MCF 10A (cell line): ENCODE data around the gene WDFY3. TPM values are rescaled to one million over a fixed set of nuclear protein-coding genes. Genes with fewer than 3 reads are reported as not detected.

ENCODE experiments used
- BruUV-seq: library from RNA; stranded (reverse); fragments of 400-500 nt; replicated peaks from 2 replicates; lab custom pipeline; 2021; lab: Mats Ljungman, UMichigan
- CTCF ChIA-PET: fragments of 300-600 bp; sonication (Branson Sonifier 250); formaldehyde crosslinking; extraction: SDS; loops from one replicate; lab custom pipeline; 2021; ENCODE audit warnings: antibody characterized with exemption, inconsistent platforms; lab: Yijun Ruan, JAX
- POLR2A ChIA-PET: fragments of 300-600, 350-650 bp; sonication (Branson Sonifier 250); formaldehyde crosslinking; extraction: SDS; loops from one replicate; lab custom pipeline; 2020; ENCODE audit warnings: antibody characterized with exemption, inconsistent platforms; lab: Yijun Ruan, JAX
- DNase-seq: peaks from one replicate; pipeline ENCODE4 v3.0.0-alpha.2; 2018; ENCODE audit not compliant: unreplicated experiment
- H3K27ac Mint-ChIP-seq: one replicate; pipeline ENCODE4 v1.8.0; 2022; ENCODE audit warnings: mild to moderate bottlenecking, low read depth, mixed read lengths; ENCODE audit not compliant: unreplicated experiment
- H3K27me3 Mint-ChIP-seq: one replicate; pipeline ENCODE4 v1.8.0; 2022; ENCODE audit warnings: mixed read lengths; ENCODE audit not compliant: insufficient read depth, unreplicated experiment
- H3K36me3 Mint-ChIP-seq: one replicate; pipeline ENCODE4 v1.8.0; 2022; ENCODE audit warnings: mild to moderate bottlenecking, moderate library complexity, mixed read lengths; ENCODE audit not compliant: insufficient read depth, unreplicated experiment
- H3K4me1 Mint-ChIP-seq: one replicate; pipeline ENCODE4 v1.8.0; 2022; ENCODE audit warnings: mixed read lengths; ENCODE audit not compliant: insufficient read depth, unreplicated experiment
- H3K4me3 Mint-ChIP-seq: one replicate; pipeline ENCODE4 v1.8.0; 2022; ENCODE audit warnings: mild to moderate bottlenecking, moderate library complexity, mixed read lengths; ENCODE audit not compliant: unreplicated experiment
- H3K9me3 Mint-ChIP-seq: one replicate; pipeline ENCODE4 v1.8.0; 2022; ENCODE audit warnings: mixed read lengths; ENCODE audit not compliant: unreplicated experiment
- CTCF ChIP-seq: fragments of 200-600 bp; IDR thresholded peaks from one replicate; pipeline ENCODE4 v1.8.0; 2022; ENCODE audit warnings: antibody characterized with exemption, mild to moderate bottlenecking; ENCODE audit not compliant: unreplicated experiment
- intact Hi-C: fragments of 100-400 bp; cut with micrococcal nuclease; formaldehyde crosslinking; loops from 2 replicates; pipeline ENCODE4 v1.14.1; 2022
- total RNA-seq: library from RNA; stranded (reverse); gene quantifications from 2 replicates; pipeline ENCODE4 v1.2.3, GENCODE V29; 2022

Gene WDFY3
- total RNA-seq, 1 experiment from 2014 or later = 90.7 TPM

- Mint-ChIP-seq H3K4me3 (no peak overlapping the region), H3K4me1 (peaks cover 22% of the 10 kb centered on the region), H3K27me3 (no peaks in the 10 kb centered on the region), H3K27ac (no peak overlapping the region), H3K36me3 (no peaks in the 10 kb centered on the region), H3K9me3 (peaks cover 11% of the 10 kb centered on the region)
- intact Hi-C loops = no loop called here
- no TSS peak for BruUV-seq
- ChIA-PET POLR2A (no interaction called here), CTCF (no interaction called here)
- DNase-seq = no peak
- TF ChIP-seq CTCF = no peak
Observed at GRCh38 chr4:84908876-84909275, 57.6 kb downstream of the WDFY3 start.

- Mint-ChIP-seq H3K4me3 (no peak overlapping the region), H3K36me3 (no peaks in the 10 kb centered on the region), H3K27ac (no peak overlapping the region), H3K9me3 (peaks cover 11% of the 10 kb centered on the region), H3K27me3 (no peaks in the 10 kb centered on the region), H3K4me1 (peaks cover 16% of the 10 kb centered on the region)
- ChIA-PET POLR2A (interaction anchor here (0.7 to 0.9 kb wide), 2 partner anchors 9 to 353 kb away, joined by 3 read pairs; no protein-coding TSS in a partner anchor), CTCF (no interaction called here)
- BruUV-seq = no TSS peak
- no peak for TF ChIP-seq CTCF
- intact Hi-C loops = no loop called here
- no peak for DNase-seq
Observed at GRCh38 chr4:84907145-84907544, 59.3 kb downstream of the WDFY3 start.

GRCh38 chr4:84905646-84906045 lies 60.8 kb downstream of the WDFY3 start:
- CTCF ChIA-PET = no interaction called here
- DNase-seq = no peak
- TF ChIP-seq CTCF = no peak
- no peak overlapping the region for H3K27ac Mint-ChIP-seq
- H3K36me3 Mint-ChIP-seq = peaks cover 5% of the 10 kb centered on the region
- POLR2A ChIA-PET = no interaction called here
- H3K9me3 Mint-ChIP-seq = peaks cover 11% of the 10 kb centered on the region
- H3K4me1 Mint-ChIP-seq = peaks cover 16% of the 10 kb centered on the region
- BruUV-seq = no TSS peak
- H3K4me3 Mint-ChIP-seq = no peak overlapping the region
- H3K27me3 Mint-ChIP-seq = no peaks in the 10 kb centered on the region
- intact Hi-C loops = no loop called here

- POLR2A ChIA-PET = no interaction called here
- H3K4me3 Mint-ChIP-seq = no peak overlapping the region
Observed at GRCh38 chr4:84901740-84902281, 64.7 kb downstream of the WDFY3 start.

More at GRCh38 chr4:84901740-84902281, 64.7 kb downstream of the WDFY3 start:
- H3K36me3 Mint-ChIP-seq = peaks cover 5% of the 10 kb centered on the region
- no peak overlapping the region for H3K27ac Mint-ChIP-seq
- peaks cover 11% of the 10 kb centered on the region for H3K9me3 Mint-ChIP-seq
- CTCF ChIA-PET = interaction anchor here (1.0 kb wide), 1 partner anchor 22 kb away, joined by 5 read pairs; no protein-coding TSS in a partner anchor
- no peaks in the 10 kb centered on the region for H3K27me3 Mint-ChIP-seq
- H3K4me1 Mint-ChIP-seq = peaks cover 16% of the 10 kb centered on the region
- no peak for DNase-seq
- intact Hi-C loops = no loop called here
- no TSS peak for BruUV-seq
- TF ChIP-seq CTCF = no peak
